ENCODE results near the gene C10orf143. TPM values are rescaled to one million over a fixed set of nuclear protein-coding genes. Genes with fewer than 3 reads are reported as not detected.

The C10orf143 gene
- total RNA-seq, 1 donor from 2014 or later: 3.4 TPM

DNA sequence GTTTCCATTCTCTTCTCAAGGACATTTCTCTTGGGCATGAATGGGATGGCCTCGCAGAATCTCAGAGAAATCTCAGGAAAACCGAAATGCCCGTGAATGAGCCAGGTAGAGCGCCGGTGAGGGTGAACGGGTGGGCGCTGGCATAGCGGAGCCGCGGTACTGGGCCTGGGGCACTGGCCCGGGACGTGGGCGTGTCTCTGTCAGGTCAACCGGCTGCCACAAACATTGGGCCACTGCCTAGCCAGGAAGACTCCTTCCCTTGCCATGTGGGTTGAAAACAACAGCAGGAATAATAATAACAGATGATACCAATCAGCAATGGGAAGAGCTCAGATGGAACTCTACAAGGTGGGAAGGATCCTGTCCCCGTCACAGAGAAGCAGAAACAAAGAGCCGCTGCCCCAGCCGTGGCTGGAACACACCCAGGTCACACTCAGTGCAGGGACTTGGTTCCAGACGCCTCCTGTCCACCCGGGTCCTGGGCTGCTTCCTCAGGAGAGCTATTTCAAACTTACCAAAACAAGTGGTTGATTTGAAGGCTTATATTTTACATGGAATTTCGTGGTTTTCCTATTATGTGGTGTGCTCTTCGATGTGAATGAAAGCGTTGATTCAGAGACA is 95.4 kb downstream of the C10orf143 start:
- DNase-seq: no peak
- TF ChIP-seq, protein P1, sequence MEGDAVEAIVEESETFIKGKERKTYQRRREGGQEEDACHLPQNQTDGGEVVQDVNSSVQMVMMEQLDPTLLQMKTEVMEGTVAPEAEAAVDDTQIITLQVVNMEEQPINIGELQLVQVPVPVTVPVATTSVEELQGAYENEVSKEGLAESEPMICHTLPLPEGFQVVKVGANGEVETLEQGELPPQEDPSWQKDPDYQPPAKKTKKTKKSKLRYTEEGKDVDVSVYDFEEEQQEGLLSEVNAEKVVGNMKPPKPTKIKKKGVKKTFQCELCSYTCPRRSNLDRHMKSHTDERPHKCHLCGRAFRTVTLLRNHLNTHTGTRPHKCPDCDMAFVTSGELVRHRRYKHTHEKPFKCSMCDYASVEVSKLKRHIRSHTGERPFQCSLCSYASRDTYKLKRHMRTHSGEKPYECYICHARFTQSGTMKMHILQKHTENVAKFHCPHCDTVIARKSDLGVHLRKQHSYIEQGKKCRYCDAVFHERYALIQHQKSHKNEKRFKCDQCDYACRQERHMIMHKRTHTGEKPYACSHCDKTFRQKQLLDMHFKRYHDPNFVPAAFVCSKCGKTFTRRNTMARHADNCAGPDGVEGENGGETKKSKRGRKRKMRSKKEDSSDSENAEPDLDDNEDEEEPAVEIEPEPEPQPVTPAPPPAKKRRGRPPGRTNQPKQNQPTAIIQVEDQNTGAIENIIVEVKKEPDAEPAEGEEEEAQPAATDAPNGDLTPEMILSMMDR (IDR thresholded peaks at IDR 0.05): no peak
- Histone ChIP-seq H3K36me3 (no peaks in the 10 kb centered on the region), H3K4me1 (no peaks in the 10 kb centered on the region), H3K9me3 (no peaks in the 10 kb centered on the region), H3K4me3 (no peak overlapping the region), H3K27ac (no peak overlapping the region), H3K27me3 (no peaks in the 10 kb centered on the region)
- intact Hi-C loops (cut with DNase I): no loop called here
- ATAC-seq: no peak

DNA sequence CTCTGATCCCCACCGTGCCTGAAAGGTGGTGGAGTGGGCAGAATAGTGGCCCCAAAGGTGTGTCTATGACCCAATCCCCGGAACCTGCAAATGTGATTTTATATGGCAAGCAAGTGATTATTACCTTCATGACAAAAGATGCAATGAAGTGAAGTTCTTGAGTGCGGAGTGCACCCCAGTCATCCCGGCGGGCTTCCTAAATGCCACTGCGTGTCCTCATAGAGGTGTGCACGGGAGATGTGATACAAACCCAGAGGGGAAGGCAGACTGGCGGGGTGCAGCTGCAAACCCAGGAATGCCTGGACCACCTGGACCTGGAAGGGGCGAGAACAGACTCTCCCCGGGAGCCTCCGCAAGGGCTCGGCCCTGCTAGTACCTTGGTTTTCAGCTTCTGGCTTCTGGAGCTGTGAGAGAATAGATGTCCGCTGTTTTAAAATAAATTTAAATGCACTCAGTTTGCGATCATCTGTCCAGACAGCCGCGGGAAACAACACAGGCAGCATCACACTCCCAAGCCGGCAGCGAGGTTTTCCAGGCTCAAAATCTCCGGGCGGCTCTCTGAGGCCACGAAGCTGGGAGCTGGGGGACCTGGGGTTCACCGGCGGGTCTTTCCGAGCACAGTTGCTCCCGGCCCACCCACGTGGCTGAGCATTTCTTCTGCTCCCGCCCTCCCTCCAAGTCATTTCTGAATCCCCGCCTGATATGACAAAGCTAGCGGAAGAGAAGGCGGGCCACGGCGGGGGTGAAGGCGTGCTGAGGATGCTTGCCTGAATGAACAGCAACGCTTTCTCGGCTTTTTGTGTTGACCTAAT is 96.2 kb downstream of the C10orf143 start:
- H3K4me1 ChIP-seq: no peaks in the 10 kb centered on the region
- H3K36me3 ChIP-seq: no peaks in the 10 kb centered on the region
- H3K4me3 ChIP-seq: no peak overlapping the region
- intact Hi-C loops (cut with DNase I): no loop called here
- TF ChIP-seq, protein P1 (IDR thresholded peaks at IDR 0.05): no peak
- no peak overlapping the region for H3K27ac ChIP-seq
- ATAC-seq (no peak), DNase-seq (no peak)
- H3K27me3 ChIP-seq: no peaks in the 10 kb centered on the region
- no peaks in the 10 kb centered on the region for H3K9me3 ChIP-seq

Other genes with a start within 250 kb of the C10orf143 start
- 0.20 TPM for gene EBF3, start 146.6 kb downstream of the C10orf143 start, total RNA-seq
- 53.1 TPM for gene GLRX3, start 25.6 kb upstream of the C10orf143 start, total RNA-seq